B cell (primary cell): ENCODE measurements around the gene CUL3. TPM values are rescaled to one million over a fixed set of nuclear protein-coding genes. Genes with fewer than 3 reads are reported as not detected.
A peak's percentile ranks its signal among the peaks of the same experiment; 100 is the strongest.

Experiments
- ATAC-seq: fragments of 200-7000 bp; cut with Tn5 transposase; one replicate; pipeline ENCODE4 v1.10.0; 2021; ENCODE audit warnings: low read depth, mild to moderate bottlenecking, moderate number of reproducible peaks, moderate library complexity
- CTCF ChIA-PET: fragments of 350-600 bp; sonication (Branson Sonifier 250); formaldehyde crosslinking; loops from one replicate; lab custom pipeline; 2021; ENCODE audit warnings: antibody characterized with exemption, inconsistent platforms; lab: Charles Lee
- POLR2A ChIA-PET: fragments of 350-600 bp; sonication (Branson Sonifier 250); formaldehyde crosslinking; loops from one replicate; lab custom pipeline; 2021; ENCODE audit warnings: antibody characterized with exemption; lab: Charles Lee
- DNase-seq: peaks from one replicate; pipeline ENCODE4 v3.0.0; 2013
- H2AFZ ChIP-seq: 2 replicates; pipeline ENCODE4 v1.6.1; 2012; ENCODE audit warnings: mild to moderate bottlenecking, low read depth, low read length; ENCODE audit not compliant: insufficient read depth, poor library complexity, severe bottlenecking
- H3K27ac ChIP-seq, 2 donors: 1 replicate in 1 of 2; 2 replicates in 1 of 2; pipeline ENCODE4 v1.5.1; 2012 to 2013; ENCODE audit warnings: low read length in 2 of 2, mild to moderate bottlenecking in 2 of 2, moderate library complexity in 1 of 2
- H3K27me3 ChIP-seq, 4 experiments: fragments of 200-600 bp in 1 of 4; sonication (generic) in 1 of 4; replicated peaks in 1 of 4; 1 replicate in 2 of 4; 2 replicates in 2 of 4; pipeline versions ENCODE4 v1.6.1 to v1.7.0; 2013 to 2016; ENCODE audit warnings: low read length in 3 of 4, mild to moderate bottlenecking in 2 of 4, mixed read lengths in 1 of 4, moderate library complexity in 1 of 4; ENCODE audit not compliant: insufficient read depth in 4 of 4, control insufficient read depth in 3 of 4; ENCODE audit errors: control extremely low read depth in 1 of 4
- H3K36me3 ChIP-seq, 2 experiments: replicated peaks in 1 of 2; 1 replicate in 1 of 2; 2 replicates in 1 of 2; pipeline versions ENCODE4 v1.6.1 to v1.7.1; 2013; ENCODE audit warnings: low read length in 1 of 2; ENCODE audit not compliant: insufficient read depth in 2 of 2, control insufficient read depth in 1 of 2; ENCODE audit errors: control extremely low read depth in 1 of 2, extremely low read depth in 1 of 2
- H3K4me1 ChIP-seq, 2 donors: fragments of 200-600 bp in 1 of 2; sonication (generic) in 1 of 2; 1 replicate in 1 of 2; 2 replicates in 1 of 2; pipeline versions ENCODE4 v1.5.1 to v1.6.1; 2013 to 2017; ENCODE audit warnings: low read length in 2 of 2; ENCODE audit not compliant: control insufficient read depth in 2 of 2, insufficient read depth in 2 of 2
- H3K4me2 ChIP-seq: replicated peaks from 2 replicates; pipeline ENCODE3; 2012; ENCODE audit warnings: mild to moderate bottlenecking, low read depth, low read length; ENCODE audit not compliant: poor library complexity, severe bottlenecking
- H3K4me3 ChIP-seq, 5 experiments: fragments of 200-600 bp in 1 of 5; sonication (generic) in 1 of 5; 1 replicate in 3 of 5; 2 replicates in 2 of 5; pipeline versions ENCODE4 v1.5.1 to v1.7.0; 2011 to 2016; ENCODE audit warnings: low read length in 4 of 5, mild to moderate bottlenecking in 4 of 5, low read depth in 2 of 5, control low read depth in 1 of 5, moderate library complexity in 1 of 5; ENCODE audit not compliant: insufficient read depth in 1 of 5; ENCODE audit errors: control extremely low read depth in 1 of 5, extremely low read depth in 1 of 5
- H3K79me2 ChIP-seq: fragments of 200-600 bp; sonication (generic); one replicate; pipeline ENCODE4 v1.6.0; 2016; ENCODE audit warnings: low read length; ENCODE audit not compliant: control insufficient read depth, insufficient read depth
- H3K9ac ChIP-seq: fragments of 200-600 bp; sonication (generic); 2 replicates; pipeline ENCODE4 v1.6.1; 2017; ENCODE audit warnings: mild to moderate bottlenecking, low read length, moderate library complexity
- H3K9me3 ChIP-seq, 3 donors: one replicate each; pipeline versions ENCODE4 v1.6.1 to v1.7.1; 2013; ENCODE audit warnings: low read length in 2 of 3; ENCODE audit not compliant: control insufficient read depth in 2 of 3, insufficient read depth in 1 of 3; ENCODE audit errors: control extremely low read depth in 1 of 3
- H4K20me1 ChIP-seq: 2 replicates; pipeline ENCODE4 v1.6.0; 2012; ENCODE audit warnings: mild to moderate bottlenecking, low read length; ENCODE audit not compliant: insufficient read depth, control insufficient read depth, poor library complexity, severe bottlenecking
- H3K27ac Mint-ChIP-seq: one replicate; pipeline ENCODE4 v1.8.0; 2021; ENCODE audit warnings: mixed read lengths
- H3K27me3 Mint-ChIP-seq: one replicate; pipeline ENCODE4 v1.8.0; 2021; ENCODE audit warnings: mixed read lengths
- H3K4me1 Mint-ChIP-seq: one replicate; pipeline ENCODE4 v1.8.0; 2021; ENCODE audit warnings: mixed read lengths
- H3K4me3 Mint-ChIP-seq: one replicate; pipeline ENCODE4 v1.8.0; 2021; ENCODE audit warnings: mixed read lengths
- H3K9me3 Mint-ChIP-seq: one replicate; pipeline ENCODE4 v1.8.0; 2022; ENCODE audit warnings: mixed read lengths; ENCODE audit not compliant: insufficient read depth
- CTCF ChIP-seq: fragments of 200-600 bp; IDR thresholded peaks from one replicate; pipeline ENCODE4 v1.8.0; 2022; ENCODE audit warnings: antibody characterized with exemption, mild to moderate bottlenecking
- EZH2 ChIP-seq: IDR thresholded peaks from 2 replicates; pipeline ENCODE4 v1.6.1; 2012; ENCODE audit warnings: borderline replicate concordance, low read depth, mild to moderate bottlenecking, moderate library complexity, low read length; ENCODE audit not compliant: insufficient read depth, poor library complexity, severe bottlenecking
- WGBS: methylation state at CpG from one replicate; pipeline ENCODE4 v1.1.5; 2013; ENCODE audit warnings: missing lambda C conversion rate; ENCODE audit not compliant: insufficient coverage; 5-methylcytosine and 5-hydroxymethylcytosine counted together
- intact Hi-C: fragments of 100-400 bp; cut with micrococcal nuclease; formaldehyde crosslinking; loops from one replicate; pipeline ENCODE4 v1.10.0; 2022
- polyA plus RNA-seq: library from polyadenylated mRNA; depleted of rRNA; stranded (reverse); fragments of >200 nt; gene quantifications from 2 replicates; pipeline ENCODE4 v1.2.3, GENCODE V29; 2012
- total RNA-seq, 2 donors: library from RNA; stranded (reverse); fragments of 120-200 nt in 1 of 2; gene quantifications; 1 replicate in 1 of 2; 2 replicates in 1 of 2; pipeline versions ENCODE4 v1.2.3 to v1.2.4, GENCODE V29; 2013 to 2022

The CUL3 gene
- total and polyA plus RNA-seq, 2 donors (not counting 1 experiment from before 2014, with no cell fraction given), result 31.1 to 138 TPM

DNA sequence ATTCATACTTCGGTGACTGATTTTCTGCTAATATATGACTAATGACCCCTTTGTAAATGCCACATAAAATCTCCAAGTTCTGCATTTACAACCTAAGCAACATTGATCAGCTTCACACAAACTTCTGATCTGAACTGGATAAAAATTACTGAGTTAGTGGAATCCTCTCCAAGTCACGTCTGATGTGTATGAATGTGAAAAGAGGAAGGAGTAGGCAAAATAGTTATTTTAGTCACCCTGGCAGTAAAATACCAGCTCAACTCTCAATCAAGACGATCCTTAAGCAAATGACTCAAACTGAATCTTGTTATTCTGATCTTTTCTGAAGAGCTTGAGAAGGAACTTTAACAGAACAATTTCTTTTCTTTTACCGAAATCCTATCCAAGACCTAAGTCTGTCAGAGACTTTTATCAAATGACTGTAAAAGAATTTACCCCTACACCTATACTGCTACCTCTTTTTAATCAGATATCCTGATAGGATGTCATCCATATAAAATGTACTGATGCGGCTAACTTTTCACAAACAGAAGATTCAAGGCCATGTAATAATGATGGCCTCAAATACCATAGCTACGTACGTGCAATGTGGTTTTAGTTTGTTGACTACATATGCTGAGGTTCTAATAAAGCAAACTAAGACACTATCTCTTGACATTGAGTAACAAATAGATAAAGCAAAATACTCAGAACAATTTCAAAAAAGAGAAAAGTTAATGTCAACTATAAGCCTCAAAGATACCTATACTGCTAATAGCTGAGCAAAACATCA lies 23.7 kb downstream of the CUL3 start:
- intact Hi-C loops, result loop anchor here (2.0 kb wide), 2 partner anchors 15 kb away; no protein-coding TSS in a partner anchor
- Histone ChIP-seq H3K4me1 (peaks cover 35 to 41% of the 10 kb centered on the region in 2 donors), H3K36me3 (peaks cover 2 to 19% of the 10 kb centered on the region in 2 experiments), H3K9me3 (peaks cover 0 to 3% (median 0%) of the 10 kb centered on the region in 3 donors), H3K27me3 (no peaks in the 10 kb centered on the region), H3K27ac (peak overlapping the region in 1 of 2 donors; percentile 1), H2AFZ (no peak overlapping the region), H3K79me2 (peaks cover 96% of the 10 kb centered on the region), H3K4me3 (peak overlapping the region in 1 of 5 experiments; percentile 3), H3K4me2 (peak overlapping the region; percentile 31), H3K9ac (peak overlapping the region; percentile 3), H4K20me1 (peaks cover 88% of the 10 kb centered on the region)
- ChIA-PET POLR2A (interaction anchor here (0.6 to 0.7 kb wide), 2 partner anchors 18 to 29 kb away, joined by 3 to 4 read pairs; no protein-coding TSS in a partner anchor), CTCF (interaction anchor here (0.9 to 2.0 kb wide), 6 partner anchors 10 to 112 kb away, joined by 3 to 7 read pairs (median 3); no protein-coding TSS in a partner anchor)
- TF ChIP-seq CTCF, result no peak
- no peak for TF ChIP-seq EZH2
- no peak overlapping the region for H3K4me3 Mint-ChIP-seq
- H3K27ac Mint-ChIP-seq, result no peak overlapping the region
- peaks cover 2% of the 10 kb centered on the region for H3K9me3 Mint-ChIP-seq
- ATAC-seq (no peak), DNase-seq (no peak)
- peaks cover 32% of the 10 kb centered on the region for H3K4me1 Mint-ChIP-seq
- WGBS, result 0% methylated on average over 1 of the region's 7 CpGs
- H3K27me3 Mint-ChIP-seq, result no peaks in the 10 kb centered on the region

DNA sequence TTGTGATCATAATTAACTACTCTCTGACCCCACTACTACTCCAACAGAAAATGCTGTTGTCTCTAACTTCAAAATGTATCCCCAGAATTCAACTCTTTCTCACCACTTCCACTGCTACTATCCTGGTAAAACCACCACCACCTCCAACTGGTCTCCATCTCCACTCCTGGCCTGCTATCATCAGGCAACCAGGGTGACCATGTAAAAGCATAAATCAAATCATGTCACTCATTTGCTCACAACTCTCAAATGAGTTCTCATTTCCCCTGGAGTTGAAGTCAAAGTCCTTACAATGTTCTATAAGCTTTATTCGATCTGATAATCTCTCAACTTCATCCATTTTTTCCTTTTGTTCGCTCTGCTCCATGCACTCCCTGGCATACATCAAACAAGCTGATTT lies 24.6 kb downstream of the CUL3 start:
- peaks cover 30 to 36% of the 10 kb centered on the region in 2 donors for H3K4me1 ChIP-seq
- Mint-ChIP-seq H3K27ac (no peak overlapping the region), H3K4me1 (peaks cover 32% of the 10 kb centered on the region), H3K4me3 (no peak overlapping the region), H3K27me3 (no peaks in the 10 kb centered on the region), H3K9me3 (peaks cover under 1% of the 10 kb centered on the region)
- H3K79me2 ChIP-seq, result peaks cover 96% of the 10 kb centered on the region
- H3K9ac ChIP-seq, result no peak overlapping the region
- H3K27ac ChIP-seq, result no peak overlapping the region
- peaks cover 2 to 10% of the 10 kb centered on the region in 2 experiments for H3K36me3 ChIP-seq
- peaks cover 88% of the 10 kb centered on the region for H4K20me1 ChIP-seq
- ChIA-PET CTCF (interaction anchor here (2.0 kb wide), 1 partner anchor 12 kb away, joined by 5 read pairs; no protein-coding TSS in a partner anchor), POLR2A (no interaction called here)
- TF ChIP-seq EZH2 (no peak), CTCF (no peak)
- H3K27me3 ChIP-seq, result no peaks in the 10 kb centered on the region
- no peak overlapping the region for H3K4me3 ChIP-seq
- ATAC-seq (no peak), DNase-seq (no peak)
- intact Hi-C loops, result loop anchor here (2.0 kb wide), 2 partner anchors 14 to 16 kb away; no protein-coding TSS in a partner anchor
- no peaks in the 10 kb centered on the region for H3K9me3 ChIP-seq
- H2AFZ ChIP-seq, result no peak overlapping the region
- H3K4me2 ChIP-seq, result no peak overlapping the region
- 87% methylated on average over 2 of the region's 2 CpGs for WGBS
